ENCODE data around the gene CCBE1. TPM values are rescaled to one million over a fixed set of nuclear protein-coding genes. Genes with fewer than 3 reads are reported as not detected.

The CCBE1 gene
- total and polyA plus RNA-seq, 2 of the 4 experiments (the other 2 are of a cell fraction), result 64.8 to 148 TPM

DNA sequence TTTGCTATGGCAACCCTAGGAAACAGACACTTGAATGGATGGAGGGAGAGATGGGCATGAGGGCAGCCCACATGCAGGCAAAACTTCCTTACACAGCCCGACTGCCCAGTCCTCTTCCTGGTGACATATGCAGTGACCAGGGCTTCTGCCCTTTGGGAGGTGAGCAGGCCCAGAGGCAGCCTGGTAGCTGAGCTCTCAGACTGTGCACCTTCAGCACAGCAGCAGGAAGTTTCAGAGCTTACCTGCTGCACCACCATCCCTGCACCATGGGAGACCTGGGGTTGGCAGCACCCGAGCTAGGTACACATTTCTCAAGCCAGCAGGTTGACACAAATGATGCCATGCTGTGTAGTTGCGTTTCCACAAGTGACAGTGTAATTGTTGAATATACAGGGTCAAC, 240.6 kb downstream of the CCBE1 start:
- intact Hi-C loops (cut with micrococcal nuclease) (loop anchor here (5.0 kb wide), 1 partner anchor 151 kb away; no protein-coding TSS in a partner anchor), in situ Hi-C loops (cut with MboI; ENCODE audit: low sequenced_read_pairs) (loop anchor here (5.0 to 25.0 kb wide), 2 partner anchors 181 to 366 kb away; no protein-coding TSS in a partner anchor), dilution Hi-C loops (cut with HindIII; ENCODE audit: low sequenced_read_pairs, unreplicated experiment) (no loop called here)
- no peak overlapping the region for H3K4me3 ChIP-seq (ENCODE audit: insufficient read depth, low read depth, low read length)
- H2BK15ac ChIP-seq (ENCODE audit: low read depth, low read length), result no peak overlapping the region
- DNase-seq (no peak), ATAC-seq (ENCODE audit: low read depth) (no peak)
- H3K27ac ChIP-seq (ENCODE audit: insufficient read depth, low read length), result no peak overlapping the region
- no peak overlapping the region for H2AK9ac ChIP-seq (replicated peaks; ENCODE audit: low read depth, low read length, poor library complexity)
- no peak overlapping the region for H3K23ac ChIP-seq (ENCODE audit: low read depth, low read length)
- BruUV-seq (replicated peaks), result no TSS peak
- H4K20me1 ChIP-seq (ENCODE audit: insufficient read depth, low read length), result no peaks in the 10 kb centered on the region
- no peak overlapping the region for H2BK120ac ChIP-seq (ENCODE audit: low read depth, low read length)
- no peak overlapping the region for H3K4ac ChIP-seq (ENCODE audit: low read depth, low read length)
- H2AK5ac ChIP-seq (ENCODE audit: low read depth, low read length), result no peak overlapping the region
- H3K14ac ChIP-seq (replicated peaks; ENCODE audit: low read depth, low read length), result no peak overlapping the region
- no peak overlapping the region for H4K5ac ChIP-seq (ENCODE audit: low read depth, low read length)
- H4K8ac ChIP-seq (ENCODE audit: low read depth in 2 of 2, low read length in 2 of 2), result no peak overlapping the region
- no peak overlapping the region for H3K4me2 ChIP-seq (ENCODE audit: low read depth, low read length)
- ChIA-PET POLR2A (ENCODE audit: unreplicated experiment) (interaction anchor here (0.6 kb wide), 1 partner anchor 237 kb away, joined by 3 read pairs; no protein-coding TSS in a partner anchor), CTCF (no interaction called here)
- no peak overlapping the region for H3K18ac ChIP-seq (ENCODE audit: low read depth, low read length)
- no peak overlapping the region for H3K56ac ChIP-seq (ENCODE audit: extremely low read depth, insufficient read depth, low read length)
- H3K27me3 ChIP-seq (ENCODE audit: control insufficient read depth, insufficient read depth, low read length), result no peaks in the 10 kb centered on the region
- H2BK20ac ChIP-seq (ENCODE audit: low read depth, low read length), result no peak overlapping the region
- no peak overlapping the region for H4K91ac ChIP-seq (ENCODE audit: insufficient read depth, low read depth, low read length)
- H2AFZ ChIP-seq (replicated peaks; ENCODE audit: low read length, poor library complexity), result no peak overlapping the region
- H3K4me1 ChIP-seq (ENCODE audit: control insufficient read depth, insufficient read depth, low read length), result peaks cover 5% of the 10 kb centered on the region
- peaks cover 4% of the 10 kb centered on the region; the same call in 1 of the 2 replicates for H3K9me1 ChIP-seq (ENCODE audit: insufficient read depth, low read length)
- H3K9me3 ChIP-seq (ENCODE audit: control insufficient read depth, insufficient read depth, low read length), result no peaks in the 10 kb centered on the region
- TF ChIP-seq CEBPB (IDR thresholded peaks at IDR 0.05; ENCODE audit: low read depth, low read length) (no peak), MAFK (IDR thresholded peaks at IDR 0.05; ENCODE audit: low read depth, low read length) (no peak), FOS (IDR thresholded peaks at IDR 0.05; ENCODE audit: low read depth, low read length) (no peak), BHLHE40 (IDR thresholded peaks at IDR 0.05; ENCODE audit: low read depth, low read length) (no peak), CHD1 (IDR thresholded peaks at IDR 0.05; ENCODE audit: low read depth, low read length) (no peak), RFX5 (IDR thresholded peaks at IDR 0.05; ENCODE audit: low read depth, low read length) (no peak), MXI1 (IDR thresholded peaks at IDR 0.05; ENCODE audit: borderline replicate concordance, low read depth, low read length) (no peak), RAD21 (IDR thresholded peaks at IDR 0.05; ENCODE audit: low read length) (no peak), NFE2L2 (IDR thresholded peaks at IDR 0.05; ENCODE audit: low read depth, low read length) (no peak), MAZ (IDR thresholded peaks at IDR 0.05; ENCODE audit: borderline replicate concordance, low read depth, low read length) (no peak)
- TF ChIP-seq, protein P1, sequence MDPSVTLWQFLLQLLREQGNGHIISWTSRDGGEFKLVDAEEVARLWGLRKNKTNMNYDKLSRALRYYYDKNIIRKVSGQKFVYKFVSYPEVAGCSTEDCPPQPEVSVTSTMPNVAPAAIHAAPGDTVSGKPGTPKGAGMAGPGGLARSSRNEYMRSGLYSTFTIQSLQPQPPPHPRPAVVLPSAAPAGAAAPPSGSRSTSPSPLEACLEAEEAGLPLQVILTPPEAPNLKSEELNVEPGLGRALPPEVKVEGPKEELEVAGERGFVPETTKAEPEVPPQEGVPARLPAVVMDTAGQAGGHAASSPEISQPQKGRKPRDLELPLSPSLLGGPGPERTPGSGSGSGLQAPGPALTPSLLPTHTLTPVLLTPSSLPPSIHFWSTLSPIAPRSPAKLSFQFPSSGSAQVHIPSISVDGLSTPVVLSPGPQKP (IDR thresholded peaks at IDR 0.05; ENCODE audit: borderline replicate concordance, low read depth, low read length), result no peak
- TF ChIP-seq, protein P2, sequence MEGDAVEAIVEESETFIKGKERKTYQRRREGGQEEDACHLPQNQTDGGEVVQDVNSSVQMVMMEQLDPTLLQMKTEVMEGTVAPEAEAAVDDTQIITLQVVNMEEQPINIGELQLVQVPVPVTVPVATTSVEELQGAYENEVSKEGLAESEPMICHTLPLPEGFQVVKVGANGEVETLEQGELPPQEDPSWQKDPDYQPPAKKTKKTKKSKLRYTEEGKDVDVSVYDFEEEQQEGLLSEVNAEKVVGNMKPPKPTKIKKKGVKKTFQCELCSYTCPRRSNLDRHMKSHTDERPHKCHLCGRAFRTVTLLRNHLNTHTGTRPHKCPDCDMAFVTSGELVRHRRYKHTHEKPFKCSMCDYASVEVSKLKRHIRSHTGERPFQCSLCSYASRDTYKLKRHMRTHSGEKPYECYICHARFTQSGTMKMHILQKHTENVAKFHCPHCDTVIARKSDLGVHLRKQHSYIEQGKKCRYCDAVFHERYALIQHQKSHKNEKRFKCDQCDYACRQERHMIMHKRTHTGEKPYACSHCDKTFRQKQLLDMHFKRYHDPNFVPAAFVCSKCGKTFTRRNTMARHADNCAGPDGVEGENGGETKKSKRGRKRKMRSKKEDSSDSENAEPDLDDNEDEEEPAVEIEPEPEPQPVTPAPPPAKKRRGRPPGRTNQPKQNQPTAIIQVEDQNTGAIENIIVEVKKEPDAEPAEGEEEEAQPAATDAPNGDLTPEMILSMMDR (conservative IDR thresholded peaks at IDR 0.05; ENCODE audit: low read depth, low read length), result no peak
- TF ChIP-seq, protein P3, sequence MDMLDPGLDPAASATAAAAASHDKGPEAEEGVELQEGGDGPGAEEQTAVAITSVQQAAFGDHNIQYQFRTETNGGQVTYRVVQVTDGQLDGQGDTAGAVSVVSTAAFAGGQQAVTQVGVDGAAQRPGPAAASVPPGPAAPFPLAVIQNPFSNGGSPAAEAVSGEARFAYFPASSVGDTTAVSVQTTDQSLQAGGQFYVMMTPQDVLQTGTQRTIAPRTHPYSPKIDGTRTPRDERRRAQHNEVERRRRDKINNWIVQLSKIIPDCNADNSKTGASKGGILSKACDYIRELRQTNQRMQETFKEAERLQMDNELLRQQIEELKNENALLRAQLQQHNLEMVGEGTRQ (IDR thresholded peaks at IDR 0.05; ENCODE audit: low read depth, low read length), result no peak
- WGBS, 2 experiments (ENCODE audit: extremely low coverage in 2 of 2, insufficient read length in 1 of 2), result no CpG with 5 or more reads among the region's 3 CpGs
- H2BK5ac ChIP-seq (ENCODE audit: low read depth, low read length, poor library complexity, severe bottlenecking), result no peak overlapping the region
- peaks cover 2% of the 10 kb centered on the region; the same call in 1 of the 2 replicates for H3K36me3 ChIP-seq (ENCODE audit: control insufficient read depth, insufficient read depth, low read length)
- H3K9ac ChIP-seq (ENCODE audit: low read depth, low read length), result no peak overlapping the region
- no peaks in the 10 kb centered on the region; a peak in 1 of 4 replicates for H3K79me1 ChIP-seq (ENCODE audit: low read depth in 1 of 2, low read length in 2 of 2)

Measured in IMR-90 (cell line).